Retinal pigment epithelial cell (primary cell): ENCODE results near the gene DTD1.

Experiments
- DNase-seq: peaks from one replicate; pipeline ENCODE4 v3.0.0-alpha.2; 2010; ENCODE audit warnings: low read depth
- H3K4me3 ChIP-seq: 2 replicates; pipeline ENCODE4 v1.5.1; 2011; ENCODE audit warnings: mild to moderate bottlenecking, low read length, control low read depth, moderate library complexity
- TF ChIP-seq, protein P1 (sequence below): conservative IDR thresholded peaks from 2 replicates; pipeline ENCODE4 v1.5.1; 2011; ENCODE audit warnings: low read depth, low read length, control low read depth, inconsistent platforms

Gene DTD1

DNA sequence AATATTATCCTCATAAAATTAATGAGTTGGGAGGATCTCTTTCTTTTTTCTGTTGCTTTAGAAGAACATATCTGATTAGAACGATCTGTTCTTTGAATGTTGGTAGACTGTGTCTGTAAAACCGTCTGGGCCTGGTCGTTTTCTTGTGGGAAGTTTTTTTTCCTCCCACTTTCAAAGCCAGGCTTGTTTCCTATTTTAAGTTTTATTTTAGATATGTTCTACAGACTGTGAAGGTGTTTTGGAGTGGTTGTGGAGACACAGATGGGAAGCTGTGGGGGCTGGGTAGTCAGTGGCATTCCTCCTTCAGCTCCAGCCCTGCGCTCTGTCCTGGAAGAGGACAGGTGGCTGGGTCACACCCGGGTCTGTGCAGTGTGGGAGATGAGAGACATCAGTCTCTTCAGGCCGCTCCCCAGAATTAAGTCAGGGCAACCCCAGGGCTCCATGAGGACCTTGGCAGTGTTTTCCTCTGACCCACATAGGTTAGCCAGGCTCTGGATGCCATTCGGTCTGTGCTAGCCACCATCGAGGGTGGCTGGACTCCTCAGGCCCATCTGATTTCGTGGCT is 133.8 kb downstream of the DTD1 start:
- H3K4me3 ChIP-seq = no peak overlapping the region
- no peak for DNase-seq
- TF ChIP-seq, protein P1, sequence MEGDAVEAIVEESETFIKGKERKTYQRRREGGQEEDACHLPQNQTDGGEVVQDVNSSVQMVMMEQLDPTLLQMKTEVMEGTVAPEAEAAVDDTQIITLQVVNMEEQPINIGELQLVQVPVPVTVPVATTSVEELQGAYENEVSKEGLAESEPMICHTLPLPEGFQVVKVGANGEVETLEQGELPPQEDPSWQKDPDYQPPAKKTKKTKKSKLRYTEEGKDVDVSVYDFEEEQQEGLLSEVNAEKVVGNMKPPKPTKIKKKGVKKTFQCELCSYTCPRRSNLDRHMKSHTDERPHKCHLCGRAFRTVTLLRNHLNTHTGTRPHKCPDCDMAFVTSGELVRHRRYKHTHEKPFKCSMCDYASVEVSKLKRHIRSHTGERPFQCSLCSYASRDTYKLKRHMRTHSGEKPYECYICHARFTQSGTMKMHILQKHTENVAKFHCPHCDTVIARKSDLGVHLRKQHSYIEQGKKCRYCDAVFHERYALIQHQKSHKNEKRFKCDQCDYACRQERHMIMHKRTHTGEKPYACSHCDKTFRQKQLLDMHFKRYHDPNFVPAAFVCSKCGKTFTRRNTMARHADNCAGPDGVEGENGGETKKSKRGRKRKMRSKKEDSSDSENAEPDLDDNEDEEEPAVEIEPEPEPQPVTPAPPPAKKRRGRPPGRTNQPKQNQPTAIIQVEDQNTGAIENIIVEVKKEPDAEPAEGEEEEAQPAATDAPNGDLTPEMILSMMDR = no peak

DNA sequence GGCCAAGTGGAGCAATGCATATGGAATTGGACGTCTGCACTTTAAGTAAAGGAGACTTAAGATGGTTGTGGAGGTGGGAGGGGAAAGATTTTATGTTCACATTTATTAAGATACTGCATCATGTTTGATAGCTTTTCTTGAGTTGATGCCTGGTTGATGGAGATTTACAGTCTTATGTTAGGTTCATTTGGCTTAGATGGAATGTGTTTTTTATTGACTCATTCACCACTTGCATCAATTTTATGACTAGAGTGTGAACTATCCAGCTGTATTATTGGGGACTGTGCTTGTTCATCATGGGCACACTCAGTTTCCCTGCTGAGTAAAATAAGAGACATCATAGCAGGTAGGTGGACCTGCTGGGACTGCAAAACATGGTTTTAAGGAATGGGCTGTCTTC is 134.5 kb downstream of the DTD1 start:
- H3K4me3 ChIP-seq = no peak overlapping the region
- DNase-seq = no peak
- TF ChIP-seq, protein P1 = no peak

DNA sequence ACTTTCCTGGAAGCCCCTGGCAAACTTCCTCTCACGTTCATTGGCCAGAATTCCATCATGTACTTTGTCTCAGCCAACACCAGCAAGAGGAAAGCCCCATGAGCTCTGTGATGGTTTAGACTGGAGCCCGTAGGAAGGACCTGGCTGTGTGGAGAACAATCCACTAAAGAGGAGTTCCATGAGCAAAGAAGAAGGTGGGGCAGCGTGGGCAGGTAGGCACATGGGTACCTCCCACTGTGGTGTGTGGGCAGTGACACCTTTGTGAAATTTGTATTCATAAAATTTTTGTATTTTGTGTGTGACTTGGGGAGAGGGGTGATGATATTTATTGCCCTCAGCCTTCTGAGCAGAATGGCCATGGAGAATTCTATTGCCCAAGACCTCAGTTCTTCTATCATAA is 136.2 kb downstream of the DTD1 start:
- no peak overlapping the region for H3K4me3 ChIP-seq
- TF ChIP-seq, protein P1 = no peak
- DNase-seq = no peak

DNA sequence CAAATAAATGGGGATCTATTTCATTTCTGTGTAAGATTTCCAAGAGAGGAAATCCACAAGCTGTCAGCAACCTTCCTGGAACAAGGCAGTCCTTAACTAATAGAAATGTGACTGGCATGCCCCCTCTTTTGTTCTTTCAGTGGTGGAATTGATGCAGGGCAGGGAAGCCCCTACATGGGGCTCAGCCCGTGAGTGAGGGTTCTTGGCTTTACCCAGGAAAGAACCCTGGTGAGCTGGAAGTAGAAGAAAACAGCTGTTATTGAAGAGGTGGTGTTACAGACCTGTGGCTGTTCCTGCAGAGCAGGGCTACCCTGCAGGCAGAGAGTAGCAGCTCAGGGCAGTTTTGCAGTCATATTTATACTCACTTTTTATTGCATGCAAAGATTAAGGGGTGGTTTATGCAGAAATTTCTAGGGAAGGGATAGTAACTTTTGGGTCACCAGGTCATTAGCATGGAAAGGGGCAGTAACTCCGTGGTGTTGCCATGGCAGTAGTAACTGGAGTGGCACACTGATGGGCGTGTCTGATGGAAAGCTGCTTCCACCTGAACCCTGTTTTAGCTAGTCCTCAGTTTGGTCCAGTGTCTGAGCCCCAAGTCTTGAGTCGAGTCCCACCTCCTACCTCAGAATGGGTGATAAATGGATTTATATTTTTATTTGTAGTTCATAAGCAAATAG is 137.1 kb downstream of the DTD1 start:
- TF ChIP-seq, protein P1 = no peak
- no peak for DNase-seq
- H3K4me3 ChIP-seq = no peak overlapping the region

DNA sequence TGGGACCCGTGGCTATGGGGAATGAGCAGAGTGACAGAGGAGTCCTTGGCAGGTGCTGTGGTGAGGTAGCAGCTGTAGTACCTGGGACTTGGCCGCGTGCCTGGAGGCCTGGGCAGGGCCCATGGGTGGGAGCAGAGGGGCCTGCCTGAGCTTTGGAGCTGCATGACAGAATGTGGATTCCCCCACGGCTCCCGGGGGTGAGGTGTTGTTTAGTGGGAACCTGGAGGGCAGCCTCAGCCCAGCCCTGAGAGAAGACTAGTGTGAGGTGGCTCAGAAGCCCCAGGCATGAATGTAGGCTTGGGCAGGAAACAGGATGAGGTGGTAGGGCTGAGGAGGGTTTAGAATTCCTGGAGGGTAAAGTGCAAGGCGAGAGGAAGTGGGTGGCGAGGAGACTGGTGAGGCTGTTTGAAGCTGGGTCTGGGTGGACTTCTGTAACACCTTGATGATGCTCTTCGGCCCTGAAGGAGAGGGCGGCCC is 139.2 kb downstream of the DTD1 start:
- TF ChIP-seq, protein P1 = no peak
- H3K4me3 ChIP-seq = no peak overlapping the region
- DNase-seq = no peak

DNA sequence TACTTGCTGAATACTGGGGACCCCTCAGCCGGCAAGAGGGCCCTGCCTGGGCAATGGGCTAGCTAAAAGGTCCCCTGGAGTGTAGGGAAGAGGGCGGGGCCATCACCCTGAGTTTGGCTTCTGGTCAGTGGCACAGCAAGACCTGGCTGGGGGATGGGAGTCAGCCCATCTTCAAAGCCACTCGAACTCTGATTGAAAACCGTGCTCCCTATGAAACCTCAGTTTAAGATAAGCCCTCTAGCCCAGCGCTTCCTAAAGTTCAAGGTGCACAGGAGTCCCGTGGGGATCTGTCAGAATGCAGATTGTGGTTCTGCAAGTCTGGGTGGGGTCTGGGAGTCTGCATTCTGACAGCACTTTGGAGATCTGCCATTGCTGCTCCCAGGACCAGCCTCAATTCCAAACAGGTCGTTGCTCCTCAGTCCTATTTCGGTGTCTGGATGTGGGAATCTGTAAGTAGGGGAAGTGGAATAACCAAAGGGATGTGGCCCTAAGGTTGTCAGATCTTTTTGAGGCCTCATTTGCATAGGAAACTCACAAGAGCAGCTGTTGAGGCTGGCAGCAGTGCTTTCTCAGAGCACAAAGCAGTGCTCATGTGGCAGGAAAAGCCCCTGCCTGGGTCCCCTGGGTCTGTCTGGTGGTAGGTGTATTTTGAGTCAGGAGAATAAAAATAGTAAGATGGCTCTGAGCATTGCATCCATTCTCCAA is 140.5 kb downstream of the DTD1 start:
- TF ChIP-seq, protein P1 = no peak
- H3K4me3 ChIP-seq = no peak overlapping the region
- no peak for DNase-seq
